MG63 (cell line): ENCODE results near the gene MARK4. TPM values are rescaled to one million over a fixed set of nuclear protein-coding genes. Genes with fewer than 3 reads are reported as not detected.
"Not testable (repeated sequence)": the region's sequence is repeated elsewhere in the genome, so short reads cannot be mapped to it uniquely, and the experiment has no call there.

ENCODE experiments used
- DNase-seq: peaks from one replicate; pipeline ENCODE4 v3.0.0-alpha.2; 2020
- H3K27me3 ChIP-seq: fragments of 250-450 bp; sonication (Bioruptor Pico); 2 replicates; pipeline ENCODE4 v1.5.1; 2020; ENCODE audit warnings: mild to moderate bottlenecking, moderate library complexity
- H3K36me3 ChIP-seq: fragments of 250-450 bp; sonication (Bioruptor Pico); 2 replicates; pipeline ENCODE4 v1.5.1; 2020; ENCODE audit warnings: mild to moderate bottlenecking, moderate library complexity
- H3K4me3 ChIP-seq: fragments of 250-450 bp; sonication (Bioruptor Pico); 2 replicates; pipeline ENCODE4 v1.5.1; 2020; ENCODE audit warnings: mild to moderate bottlenecking, moderate library complexity
- H3K9me3 ChIP-seq: fragments of 250-450 bp; sonication (Bioruptor Pico); 2 replicates; pipeline ENCODE4 v1.5.1; 2020; ENCODE audit warnings: mild to moderate bottlenecking, moderate library complexity
- total RNA-seq: library from RNA; depleted of rRNA; stranded (reverse); fragments of >200 nt; shearing (Covaris generic); gene quantifications from 2 replicates; pipeline ENCODE4 v1.2.3, GENCODE V29; 2014; ENCODE audit warnings: low replicate concordance

Gene MARK4
- total RNA-seq, 1 experiment from 2014 or later = 12.0 TPM

- H3K9me3 ChIP-seq = no peaks in the 10 kb centered on the region; the same call in 1 of the 2 replicates
- DNase-seq = no peak
These were observed 56.3 kb downstream of the MARK4 start for GRCh38 chr19:45307361-45307760.

GRCh38 chr19:45309322-45309721 lies 58.3 kb downstream of the MARK4 start:
- H3K9me3 ChIP-seq, DNase-seq: not testable (repeated sequence)

More at GRCh38 chr19:45307361-45307760, 56.3 kb downstream of the MARK4 start:
- H3K4me3 ChIP-seq = no peak overlapping the region
- no peaks in the 10 kb centered on the region for H3K27me3 ChIP-seq
- no peaks in the 10 kb centered on the region for H3K36me3 ChIP-seq

GRCh38 chr19:45311621-45312020 lies 60.5 kb downstream of the MARK4 start:
- no peak overlapping the region for H3K4me3 ChIP-seq
- no peaks in the 10 kb centered on the region for H3K36me3 ChIP-seq
- DNase-seq = no peak
- H3K9me3 ChIP-seq = no peaks in the 10 kb centered on the region
- H3K27me3 ChIP-seq = peaks cover 4% of the 10 kb centered on the region; the same call in 1 of the 2 replicates

More at GRCh38 chr19:45309322-45309721, 58.3 kb downstream of the MARK4 start:
- not testable (repeated sequence) for H3K27me3 ChIP-seq, H3K4me3 ChIP-seq, H3K36me3 ChIP-seq

- H3K9me3 ChIP-seq, H3K27me3 ChIP-seq, DNase-seq, H3K36me3 ChIP-seq, H3K4me3 ChIP-seq: not testable (repeated sequence)
These were observed 61.2 kb downstream of the MARK4 start for GRCh38 chr19:45312285-45312684.

- Histone ChIP-seq H3K9me3 (no peaks in the 10 kb centered on the region), H3K27me3 (peaks cover 4% of the 10 kb centered on the region; the same call in 1 of the 2 replicates), H3K4me3 (no peak overlapping the region), H3K36me3 (no peaks in the 10 kb centered on the region)
- DNase-seq = no peak
These were observed 63.7 kb downstream of the MARK4 start for GRCh38 chr19:45314708-45315245.

- Histone ChIP-seq H3K4me3 (no peak overlapping the region), H3K27me3 (peaks cover 4% of the 10 kb centered on the region; the same call in 1 of the 2 replicates), H3K9me3 (no peaks in the 10 kb centered on the region), H3K36me3 (no peaks in the 10 kb centered on the region)
- no peak for DNase-seq
These were observed 64.2 kb downstream of the MARK4 start for GRCh38 chr19:45315304-45315703.

GRCh38 chr19:45320997-45321775 lies 70.1 kb downstream of the MARK4 start:
- DNase-seq = no peak
- Histone ChIP-seq H3K4me3 (no peak overlapping the region), H3K27me3 (no peaks in the 10 kb centered on the region; the same call in 1 of the 2 replicates), H3K36me3 (no peaks in the 10 kb centered on the region), H3K9me3 (no peaks in the 10 kb centered on the region)

- no peak overlapping the region for H3K4me3 ChIP-seq
- no peaks in the 10 kb centered on the region; the same call in 1 of the 2 replicates for H3K27me3 ChIP-seq
- no peaks in the 10 kb centered on the region for H3K9me3 ChIP-seq
- no peaks in the 10 kb centered on the region for H3K36me3 ChIP-seq
- no peak for DNase-seq
These were observed 70.8 kb downstream of the MARK4 start for GRCh38 chr19:45321848-45322247.

- Histone ChIP-seq H3K36me3 (no peaks in the 10 kb centered on the region), H3K9me3 (no peaks in the 10 kb centered on the region), H3K4me3 (no peak overlapping the region), H3K27me3 (no peaks in the 10 kb centered on the region; the same call in 1 of the 2 replicates)
- DNase-seq = no peak
These were observed 71.2 kb downstream of the MARK4 start for GRCh38 chr19:45322311-45322710.

- no peaks in the 10 kb centered on the region for H3K9me3 ChIP-seq
- H3K4me3 ChIP-seq = no peak within 1 kb of the TSS
- no peak for DNase-seq
- no peaks in the 10 kb centered on the region; the same call in 1 of the 2 replicates for H3K27me3 ChIP-seq
- H3K36me3 ChIP-seq = no peaks in the 10 kb centered on the region
These were observed 71.7 kb downstream of the MARK4 start, which contains the start of gene CKM for GRCh38 chr19:45322744-45323281. Gene CKM, minus strand, starts transcription at chr19:45322875. Its CDS starts 3,162 bp downstream, at chr19:45319713.

GRCh38 chr19:45323671-45324081 lies 72.6 kb downstream of the MARK4 start:
- Histone ChIP-seq H3K27me3 (no peaks in the 10 kb centered on the region), H3K4me3 (no peak overlapping the region), H3K36me3 (no peaks in the 10 kb centered on the region), H3K9me3 (no peaks in the 10 kb centered on the region)
- DNase-seq = no peak

- H3K27me3 ChIP-seq = no peaks in the 10 kb centered on the region
- H3K9me3 ChIP-seq = no peaks in the 10 kb centered on the region
- H3K4me3 ChIP-seq = no peak overlapping the region
- DNase-seq = no peak
- no peaks in the 10 kb centered on the region for H3K36me3 ChIP-seq
These were observed 73.4 kb downstream of the MARK4 start for GRCh38 chr19:45324349-45324907.

- H3K4me3 ChIP-seq = no peak overlapping the region
- DNase-seq = no peak
- H3K27me3 ChIP-seq = no peaks in the 10 kb centered on the region
- H3K36me3 ChIP-seq = no peaks in the 10 kb centered on the region
- no peaks in the 10 kb centered on the region for H3K9me3 ChIP-seq
These were observed 76.5 kb downstream of the MARK4 start for GRCh38 chr19:45327404-45328143.

- no peaks in the 10 kb centered on the region for H3K9me3 ChIP-seq
- no peak for DNase-seq
- H3K36me3 ChIP-seq = no peaks in the 10 kb centered on the region
- H3K4me3 ChIP-seq = no peak overlapping the region
- H3K27me3 ChIP-seq = no peaks in the 10 kb centered on the region
These were observed 80.3 kb downstream of the MARK4 start for GRCh38 chr19:45331411-45331810.

- Histone ChIP-seq H3K4me3 (no peak overlapping the region), H3K36me3 (no peaks in the 10 kb centered on the region), H3K27me3 (no peaks in the 10 kb centered on the region), H3K9me3 (no peaks in the 10 kb centered on the region)
- DNase-seq = no peak
These were observed 82.7 kb downstream of the MARK4 start for GRCh38 chr19:45333609-45334303.

- H3K27me3 ChIP-seq, H3K9me3 ChIP-seq, H3K36me3 ChIP-seq, DNase-seq, H3K4me3 ChIP-seq: not testable (repeated sequence)
These were observed 83.8 kb downstream of the MARK4 start for GRCh38 chr19:45334881-45335280.
